Mammary epithelial cell (primary cell): Measurements from ENCODE around the gene P2RY6.

Experiments
- CTCF ChIP-seq, 2 donors: IDR thresholded peaks in 1 of 2; conservative IDR thresholded peaks in 1 of 2; 2 replicates each; pipeline ENCODE4 v1.5.1; 2011 to 2012; ENCODE audit warnings: inconsistent platforms in 2 of 2, low read length in 2 of 2, mild to moderate bottlenecking in 2 of 2, control low read depth in 1 of 2, low read depth in 1 of 2; ENCODE audit not compliant: insufficient read depth in 1 of 2; ENCODE audit errors: extremely low read depth in 1 of 2
- EZH2 ChIP-seq: IDR thresholded peaks from 2 replicates; pipeline ENCODE4 v1.6.1; 2012; ENCODE audit warnings: low read length, inconsistent platforms, borderline replicate concordance

- TF ChIP-seq CTCF (conservative IDR thresholded peaks at IDR 0.05 in 1 of 2, IDR thresholded peaks at IDR 0.05 in 1 of 2; ENCODE audit: extremely low read depth in 1 of 2, insufficient read depth in 1 of 2, low read depth in 1 of 2, low read length in 2 of 2) (no peak), EZH2 (no peak)
Observed at GRCh38 chr11:73277467-73277866, 5.3 kb downstream of the P2RY6 start.
